Smooth muscle cell of the umbilical artery (primary cell): ENCODE data around the gene NECTIN1. TPM values are rescaled to one million over a fixed set of nuclear protein-coding genes. Genes with fewer than 3 reads are reported as not detected.

ENCODE experiments used
- total RNA-seq: library from RNA; depleted of rRNA; stranded (reverse); fragments of >200 nt; gene quantifications from 2 replicates; pipeline ENCODE4 v1.2.3, GENCODE V29; 2014

NECTIN1 gene
- total RNA-seq: 1.5 and 8.5 TPM in 2 replicates

GRCh38 chr11:119728651-119729580 lies at the start of gene NECTIN1:
TSS of gene NECTIN1 (minus strand) at chr11:119729200. CDS start at chr11:119728553, 647 bp downstream.

